Occipital lobe (tissue), 2 donors: Measurements from ENCODE around the gene RFESD. TPM values are rescaled to one million over a fixed set of nuclear protein-coding genes. Genes with fewer than 3 reads are reported as not detected.
"Not testable (repeated sequence)": the region's sequence is repeated elsewhere in the genome, so short reads cannot be mapped to it uniquely, and the experiment has no call there.

ENCODE experiments used
- DNase-seq: peaks from one replicate; lab custom pipeline; 2025; lab: John Stamatoyannopoulos, UW
- total RNA-seq: library from RNA; depleted of rRNA; stranded (reverse); fragments of >200 nt; gene quantifications from one replicate; pipeline ENCODE4 v1.2.3, GENCODE V29; 2014

Gene RFESD
- total RNA-seq, 1 donor from 2014 or later = 1.4 TPM

DNA sequence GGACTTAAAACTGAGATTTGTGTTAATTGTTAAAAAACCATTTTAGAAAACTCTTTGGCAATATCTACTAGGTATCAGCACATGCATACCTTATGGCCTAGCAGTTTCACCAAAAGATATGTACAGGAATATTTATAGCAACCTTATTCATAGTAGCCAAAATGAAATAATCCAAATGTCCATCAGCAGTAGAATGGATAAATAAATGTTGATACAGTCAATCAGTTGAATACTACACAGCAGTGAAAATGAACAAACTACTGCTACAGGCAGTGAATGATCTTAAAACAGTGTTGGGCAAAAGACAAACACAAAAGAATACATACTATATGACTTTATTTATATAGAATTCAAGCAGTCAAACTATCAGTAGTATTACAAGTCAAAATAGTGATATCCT, 16.4 kb downstream of the RFESD start:
- no peak for DNase-seq

DNA sequence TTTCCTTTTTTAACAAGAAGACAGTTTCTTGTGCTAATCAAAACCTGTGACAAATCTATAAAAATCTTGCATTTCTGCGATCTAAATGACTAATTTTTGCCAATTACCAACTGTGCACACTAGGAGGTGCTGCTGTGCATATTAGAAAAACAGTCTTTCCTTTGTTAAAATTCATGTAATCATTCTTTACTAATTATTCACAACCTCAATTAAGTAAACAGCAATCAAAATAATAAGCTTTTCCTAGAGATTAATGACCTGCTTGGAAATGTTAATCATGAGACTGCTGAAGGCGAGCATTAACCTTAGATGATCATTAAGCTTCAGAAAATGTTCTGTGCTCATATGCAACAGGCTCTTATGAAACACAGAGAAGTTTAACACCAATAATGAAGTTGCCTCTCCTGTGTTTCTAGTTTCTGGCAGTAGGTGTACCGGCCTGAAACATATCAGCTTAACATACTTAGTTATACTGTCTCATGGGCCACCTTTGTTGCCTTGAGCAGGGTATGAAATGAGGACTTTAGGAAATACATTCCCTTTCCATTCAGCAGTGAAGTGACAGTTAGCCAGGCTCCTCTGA, 17.7 kb downstream of the RFESD start:
- no peak for DNase-seq

DNA sequence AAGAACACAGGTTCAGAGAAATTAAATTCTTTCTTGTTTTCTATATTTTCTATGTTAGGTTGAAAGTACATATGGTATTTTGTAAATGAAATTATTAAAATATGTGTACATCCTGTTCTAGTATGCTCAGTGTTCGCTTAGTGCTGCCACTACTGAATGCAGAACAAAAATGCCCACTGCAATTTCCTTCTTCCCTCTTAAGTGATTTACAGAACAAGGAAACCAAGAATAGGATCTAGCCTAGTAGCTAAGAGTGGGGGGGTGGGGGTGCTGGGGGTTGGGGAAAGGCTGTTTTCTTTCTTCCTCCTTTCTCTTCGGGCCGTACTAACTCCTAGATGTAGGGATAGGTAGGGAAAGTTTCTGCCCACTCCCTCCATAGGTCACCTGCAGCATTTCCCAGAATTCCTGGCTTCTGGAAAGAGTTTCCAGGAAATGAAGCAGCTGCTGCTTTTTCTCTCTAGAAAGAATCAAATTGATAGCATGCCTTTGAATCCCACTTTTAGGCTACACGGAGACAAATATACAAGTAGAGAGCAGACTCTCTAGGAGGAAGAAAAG, 20.6 kb downstream of the RFESD start:
- no peak for DNase-seq

DNA sequence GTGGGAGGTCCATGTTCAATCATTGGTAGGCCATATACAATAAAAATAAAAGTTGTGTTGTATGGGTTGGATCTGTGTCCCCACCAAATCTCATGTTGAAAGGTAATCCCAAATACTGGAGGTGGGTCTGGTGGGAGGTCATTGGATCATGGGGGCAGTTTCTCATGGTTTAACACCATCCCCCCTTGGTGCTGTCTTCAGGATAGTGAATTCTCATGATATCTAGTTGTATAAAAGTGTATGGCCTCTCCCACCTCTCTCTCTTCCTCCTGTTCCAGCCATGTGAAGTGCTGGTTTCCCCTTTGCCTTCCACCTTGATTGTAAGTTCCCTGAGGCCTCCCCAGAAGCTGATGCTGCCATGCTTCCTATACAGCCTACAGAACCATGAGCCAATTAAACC, 21.1 kb downstream of the RFESD start:
- no peak for DNase-seq

DNA sequence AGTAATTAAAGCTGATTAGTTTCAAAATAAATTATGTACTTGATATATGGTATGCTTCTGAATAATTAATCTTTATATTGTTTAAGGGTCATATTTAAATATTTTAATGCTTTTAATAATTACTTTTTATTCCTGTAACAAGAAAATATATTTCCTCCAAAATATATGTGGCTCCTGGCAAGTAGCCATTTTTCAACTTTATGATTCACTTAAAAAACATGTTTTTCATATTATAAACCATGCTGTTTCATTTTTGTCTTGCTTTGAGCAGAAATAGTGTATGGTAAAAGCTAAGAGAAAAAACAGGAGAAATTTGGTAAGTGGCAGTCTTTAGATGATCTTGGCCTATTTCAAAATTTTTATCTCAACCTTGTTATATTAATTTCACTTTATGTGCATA, 21.6 kb downstream of the RFESD start:
- no peak for DNase-seq

DNA sequence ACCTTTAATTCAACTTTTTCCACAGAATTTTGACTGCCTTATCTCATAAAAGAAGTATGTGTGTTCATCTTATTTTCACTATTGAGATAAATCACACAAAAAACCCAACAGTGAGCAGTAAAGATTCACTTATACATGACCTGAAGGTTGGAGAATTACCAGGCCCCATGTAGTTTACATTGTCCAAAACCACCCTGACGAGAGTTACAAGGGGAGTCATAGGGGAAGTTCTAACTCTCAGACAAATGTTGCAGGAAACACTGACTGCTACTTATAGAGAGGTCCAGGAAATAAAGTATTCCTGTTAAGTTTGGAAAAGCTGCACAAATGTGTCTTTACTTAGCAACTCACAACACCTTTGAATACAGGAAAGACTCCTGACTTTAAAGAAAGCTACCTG, 22.2 kb downstream of the RFESD start:
- DNase-seq = no peak

DNA sequence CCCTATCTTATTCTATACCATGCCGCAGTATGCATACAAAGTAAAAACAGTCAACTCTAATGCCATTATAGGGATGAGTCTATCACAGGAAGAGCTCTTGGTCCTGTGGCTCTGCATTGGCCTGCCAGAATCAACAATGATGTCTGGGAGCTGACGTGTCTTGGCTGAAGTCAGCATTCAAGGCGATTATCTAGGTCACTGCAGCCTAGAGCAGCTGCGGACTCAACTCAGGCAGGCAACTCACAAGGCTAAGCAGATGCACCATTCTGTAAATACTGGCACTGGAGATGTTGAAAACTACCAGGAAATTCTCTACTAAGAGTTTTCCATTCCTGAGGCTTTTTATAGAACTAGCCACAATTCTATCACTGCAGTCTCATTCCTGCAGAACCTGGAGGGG, 23.0 kb downstream of the RFESD start:
- peak; percentile 59 for DNase-seq

DNA sequence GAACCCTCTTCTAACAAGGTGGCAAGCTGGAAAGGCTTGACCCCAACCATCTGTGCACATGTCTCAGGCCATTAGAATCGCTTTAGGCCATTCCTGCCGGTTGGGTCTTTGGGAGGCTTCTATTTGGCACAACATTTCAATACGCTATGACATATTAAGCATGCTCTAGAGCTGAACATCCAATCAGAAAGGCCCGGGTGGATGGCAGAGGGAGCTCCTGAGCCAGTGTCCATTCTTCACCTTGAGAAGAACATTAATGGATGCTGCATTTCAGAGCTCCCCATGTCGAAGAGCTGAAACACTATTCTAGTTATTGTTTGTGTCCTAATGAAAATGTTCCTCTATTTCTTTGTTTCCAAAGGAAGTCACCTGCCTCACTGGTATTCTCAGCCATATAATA, 23.4 kb downstream of the RFESD start:
- no peak for DNase-seq

DNA sequence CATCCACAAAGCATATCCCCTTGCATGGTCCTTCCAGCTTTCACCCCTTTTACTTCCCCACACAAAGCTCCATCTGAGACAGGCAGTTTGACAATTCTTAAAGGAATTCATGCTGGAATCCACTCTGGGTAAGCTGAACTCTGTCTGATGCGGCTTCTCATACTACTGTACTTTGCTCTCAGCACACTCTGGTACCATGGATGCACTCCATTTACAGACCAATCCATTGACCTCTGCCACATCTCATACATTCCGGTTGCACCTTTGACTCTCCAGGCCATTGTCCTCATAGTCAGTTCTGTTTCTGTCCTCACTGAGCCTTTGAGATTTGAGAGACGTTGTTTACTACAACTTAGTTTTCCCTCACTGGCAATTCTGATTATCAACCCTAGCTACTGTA, 24.0 kb downstream of the RFESD start:
- DNase-seq = no peak

DNA sequence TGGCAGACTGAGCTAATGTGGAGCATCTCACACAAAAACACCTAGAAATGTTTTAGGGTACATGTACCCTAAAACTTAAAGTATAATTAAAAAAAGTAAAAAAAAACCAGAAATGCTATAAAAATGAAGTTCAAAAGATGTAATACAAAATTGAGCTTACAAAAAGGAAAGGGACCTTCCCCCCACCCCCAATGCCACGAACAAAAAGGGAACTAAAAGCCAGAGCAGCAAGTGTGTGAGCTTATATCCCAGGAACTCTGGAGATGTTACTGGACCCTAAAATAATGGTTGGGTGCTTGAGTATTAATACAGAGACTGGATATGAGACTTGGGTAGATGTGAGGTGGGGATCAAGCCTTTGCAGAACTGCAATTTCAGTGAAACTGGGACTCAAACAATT, 25.2 kb downstream of the RFESD start:
- DNase-seq = no peak

DNA sequence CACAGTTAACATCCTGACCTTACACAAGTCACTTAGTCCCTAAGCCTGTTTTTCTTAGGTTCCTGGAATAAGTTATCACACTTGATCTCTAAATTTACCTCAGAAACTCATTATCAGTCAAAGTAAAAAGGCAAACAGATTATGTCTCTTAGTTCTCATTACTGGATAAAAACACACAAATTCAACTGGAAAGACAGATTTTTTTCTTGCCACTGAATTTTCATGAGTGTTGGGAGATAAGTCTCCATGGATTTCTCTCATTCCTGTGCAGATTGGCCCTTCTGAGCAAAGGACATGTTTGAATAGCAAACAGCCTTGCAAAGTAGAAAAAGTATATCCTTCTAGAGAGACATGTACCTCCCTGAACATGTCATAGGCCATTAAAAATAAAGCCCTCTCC, 26.1 kb downstream of the RFESD start:
- no peak for DNase-seq

DNA sequence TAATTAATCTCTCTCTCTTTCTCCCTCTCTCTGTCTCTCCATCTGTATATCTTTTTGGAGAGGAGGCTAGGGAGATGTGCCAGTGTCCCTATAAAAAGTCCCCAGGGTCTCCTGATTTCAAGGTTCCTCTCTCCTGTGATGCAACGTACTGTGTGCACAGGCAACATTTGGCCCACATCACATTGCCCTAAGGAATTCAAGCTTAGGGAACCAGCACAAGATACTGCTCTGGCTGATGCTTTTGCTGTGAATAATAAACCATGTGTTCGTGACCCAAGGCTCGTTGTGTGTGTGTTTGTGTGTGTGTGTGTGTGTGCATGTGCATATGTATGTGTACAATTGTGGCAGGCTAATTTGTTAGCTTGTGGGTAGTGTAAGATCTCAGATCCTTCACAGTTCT, 26.5 kb downstream of the RFESD start:
- no peak for DNase-seq

DNA sequence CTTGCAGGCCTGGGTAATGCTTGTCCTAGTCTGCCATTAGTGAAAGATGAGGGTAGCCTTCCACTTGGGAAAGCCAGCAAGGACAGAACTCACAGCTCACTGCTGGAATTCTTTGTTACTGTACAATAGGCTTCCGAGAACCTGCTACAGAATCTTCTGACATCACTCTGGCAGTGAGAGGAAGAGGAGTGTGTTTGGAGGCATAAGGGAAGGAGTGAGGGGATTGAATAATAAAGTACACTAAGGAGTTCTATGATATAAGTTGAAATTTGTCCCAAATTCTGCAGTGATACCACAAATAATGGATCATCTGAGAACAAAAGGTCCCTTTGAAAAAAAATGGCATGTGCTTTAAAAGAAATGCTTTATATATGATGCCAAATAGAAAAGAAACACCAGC, 36.3 kb downstream of the RFESD start, which contains the start of gene SPATA9:
TSS of gene SPATA9 (minus strand) at position 101 of the 400 bp plus-strand sequence. CDS start 137 bp downstream, outside the sequence.
- DNase-seq = no peak

DNA sequence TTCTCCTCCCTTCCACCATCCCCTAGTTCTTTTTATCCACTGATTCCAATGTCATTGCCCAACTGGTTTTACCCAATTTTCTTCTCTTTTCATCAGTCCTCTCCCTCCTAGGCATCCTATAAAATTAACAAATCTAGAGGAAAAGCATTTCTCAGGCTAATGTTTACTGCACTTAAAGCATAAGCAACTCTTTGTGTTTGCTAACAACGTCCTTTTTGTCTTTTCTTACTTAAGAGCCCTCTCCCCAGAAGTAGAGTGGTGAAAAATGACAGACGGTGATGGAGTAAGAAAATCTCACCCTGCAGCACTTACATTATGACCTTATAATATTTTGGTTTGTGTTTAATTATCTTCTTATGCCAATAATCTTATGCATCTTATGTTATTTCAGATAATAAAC, 37.8 kb downstream of the RFESD start:
- DNase-seq = no peak

DNA sequence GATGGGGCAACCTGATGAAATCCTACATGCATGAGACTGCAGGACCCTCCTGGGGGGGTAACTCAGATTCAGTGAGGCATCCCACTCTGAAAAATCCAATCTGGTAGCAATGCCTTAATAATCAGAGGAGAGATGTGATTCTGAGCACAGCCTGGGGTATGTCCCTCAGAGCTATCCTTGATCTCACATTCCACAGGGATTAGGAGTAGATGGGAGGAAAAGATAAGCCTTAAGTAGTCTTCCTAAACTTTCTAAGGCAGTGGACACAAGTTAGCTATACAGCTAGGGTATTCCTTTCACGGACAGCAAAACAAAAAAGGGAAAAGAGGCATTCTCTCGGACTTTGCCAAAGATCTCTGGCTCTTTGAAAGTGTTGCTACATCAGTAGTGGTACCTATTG, 40.1 kb downstream of the RFESD start:
- DNase-seq = no peak

DNA sequence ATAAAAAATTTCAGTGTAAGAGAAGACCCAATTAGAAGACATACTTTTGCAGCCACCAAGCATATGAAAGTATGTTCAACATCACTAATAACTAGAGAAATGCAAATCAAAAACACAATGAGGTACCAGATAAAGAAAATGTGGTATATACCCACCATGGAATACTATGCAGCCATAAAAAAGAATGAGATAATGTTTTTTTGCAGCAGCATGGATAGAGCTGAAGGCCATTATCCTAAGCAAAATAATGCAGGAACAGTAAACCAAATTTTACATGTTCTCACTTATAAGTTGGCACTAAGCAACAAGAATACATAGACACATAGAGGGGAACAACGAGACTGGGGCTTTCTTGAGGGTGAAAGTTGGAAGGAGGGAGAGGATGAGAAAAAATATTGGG, 43.1 kb downstream of the RFESD start:
- DNase-seq = no peak

DNA sequence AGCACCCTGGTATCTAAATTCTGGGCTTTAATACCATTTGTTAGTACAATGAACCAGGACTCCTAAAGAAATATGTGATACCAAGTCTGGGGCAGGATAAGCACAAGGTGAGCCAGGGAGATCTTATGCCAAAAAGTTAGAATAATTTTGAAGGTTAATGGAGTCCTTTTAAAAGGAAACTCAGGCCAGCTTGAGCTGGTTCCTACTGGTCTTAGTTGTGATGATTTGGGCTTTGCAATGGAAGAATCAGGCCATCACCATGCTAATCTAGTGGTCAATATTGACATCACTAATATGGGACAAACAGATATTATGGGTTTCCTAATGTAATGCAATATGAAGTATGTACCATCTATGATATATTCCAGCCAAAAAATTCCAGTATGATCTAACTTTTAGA, 43.8 kb downstream of the RFESD start:
- DNase-seq = no peak

DNA sequence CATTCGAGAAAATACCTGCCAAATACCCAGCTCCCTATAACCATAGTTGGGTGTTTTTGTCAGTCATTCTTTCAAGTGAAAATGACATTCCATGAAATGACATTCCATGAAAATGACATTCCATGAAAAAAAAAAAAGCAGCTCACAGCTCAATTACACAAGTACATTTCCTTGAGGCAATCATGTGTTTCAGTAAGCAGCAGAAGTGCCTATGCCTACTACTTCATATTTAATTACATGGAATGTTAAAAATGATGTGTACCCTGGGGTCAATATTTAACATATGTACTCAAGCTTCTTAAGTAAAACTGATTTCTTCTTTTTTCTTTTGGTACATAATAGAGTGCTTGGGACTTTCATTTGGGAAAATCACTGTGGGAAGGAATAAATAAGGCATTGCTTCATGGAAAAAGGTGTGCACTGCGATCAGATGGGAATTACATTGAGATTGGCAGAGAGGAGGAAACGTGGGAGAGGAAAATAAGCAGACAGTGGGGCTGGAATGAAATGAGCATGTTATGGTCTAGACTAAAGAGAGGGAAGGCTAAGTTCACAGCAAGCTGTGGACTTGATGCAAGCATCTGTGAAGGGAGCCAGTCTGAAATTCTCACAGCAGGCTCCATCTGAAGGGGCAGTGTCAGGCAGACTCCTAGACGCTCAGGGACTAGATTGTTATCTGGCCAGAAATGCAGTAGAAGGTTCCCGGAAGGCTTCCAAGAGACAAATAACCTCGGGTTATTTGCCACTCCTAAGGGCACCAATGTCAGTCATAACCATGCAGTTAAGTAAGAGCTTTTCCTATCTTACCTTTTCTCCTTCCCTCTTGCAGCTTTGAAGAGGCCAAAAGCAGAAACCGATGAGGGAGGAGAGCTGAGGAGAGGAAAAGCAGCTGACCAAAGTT, 51.5 kb downstream of the RFESD start:
- no peak for DNase-seq

DNA sequence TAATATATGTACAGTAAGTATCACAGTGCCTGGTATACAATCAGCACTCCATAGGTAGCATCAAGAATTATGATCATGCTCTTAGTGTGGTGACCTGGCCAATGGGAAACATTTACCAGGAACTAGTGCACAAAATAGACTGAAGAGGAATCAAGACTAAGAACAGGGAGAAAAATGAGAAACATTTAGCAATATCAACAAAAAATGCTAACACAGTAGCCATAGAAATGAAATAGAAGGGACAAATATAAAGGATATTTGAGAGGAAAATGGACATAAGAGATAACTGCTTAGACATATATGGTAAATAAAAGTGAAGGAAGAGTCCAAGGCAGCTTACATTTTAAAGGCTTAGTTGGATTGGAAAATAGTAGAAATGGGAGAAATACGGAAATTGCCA, 52.8 kb downstream of the RFESD start:
- no peak for DNase-seq

DNA sequence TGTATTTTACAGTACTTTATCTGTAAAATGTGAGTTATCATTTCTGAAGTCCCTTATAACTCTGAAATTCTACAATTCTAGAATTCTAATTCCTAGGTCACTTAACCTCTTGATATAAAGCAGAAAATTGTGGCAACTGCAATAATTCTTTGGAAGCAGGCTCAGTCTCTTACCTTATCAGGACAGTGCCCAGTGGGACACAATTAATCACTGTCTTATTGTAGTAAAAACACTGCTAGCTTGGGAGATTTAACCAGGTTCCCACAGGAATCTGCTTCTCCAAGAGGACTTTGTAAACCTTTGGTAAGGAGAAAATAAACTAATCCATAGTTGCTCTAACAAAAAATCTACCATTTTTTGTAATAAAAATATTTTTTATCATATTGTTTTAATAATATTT, 54.5 kb downstream of the RFESD start:
- no peak for DNase-seq

DNA sequence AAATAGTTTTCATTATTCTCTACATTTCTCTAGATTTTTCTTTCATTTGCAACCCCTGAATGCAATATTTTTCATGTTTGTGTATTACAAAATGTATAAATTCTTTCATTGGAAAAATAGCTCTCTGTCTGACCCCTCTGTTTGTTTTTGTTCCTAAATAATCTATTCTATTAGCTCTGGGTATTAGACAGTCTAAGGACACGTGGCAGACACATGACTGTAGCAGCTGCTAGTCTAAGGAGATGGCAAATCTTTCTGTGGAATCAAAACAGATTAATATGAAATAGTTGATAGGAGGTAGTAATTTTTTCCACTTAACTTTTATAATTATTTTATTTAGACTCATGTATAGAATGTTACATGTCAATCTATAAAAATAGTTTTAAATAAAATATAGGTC, 57.6 kb downstream of the RFESD start:
- DNase-seq = no peak

DNA sequence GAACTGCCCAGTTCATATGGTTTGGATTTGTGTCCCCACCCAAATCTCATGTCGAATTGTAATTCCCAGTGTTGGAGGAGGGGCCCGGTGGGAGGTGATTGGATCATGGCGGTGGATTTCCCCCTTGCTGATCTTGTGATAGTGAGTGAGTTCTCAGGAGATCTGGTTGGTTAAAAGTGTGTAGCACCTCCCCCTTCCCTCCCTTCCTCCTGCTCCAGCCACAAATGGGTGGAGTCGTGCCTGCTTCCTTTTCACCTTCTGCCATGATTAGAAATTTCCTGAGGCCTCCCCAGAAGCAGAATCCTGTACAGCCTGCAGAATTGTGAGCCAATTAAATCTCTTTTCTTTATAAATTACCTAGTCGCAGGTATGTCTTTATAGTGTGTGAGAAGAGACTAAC, 59.6 kb downstream of the RFESD start:
- not testable (repeated sequence) for DNase-seq

DNA sequence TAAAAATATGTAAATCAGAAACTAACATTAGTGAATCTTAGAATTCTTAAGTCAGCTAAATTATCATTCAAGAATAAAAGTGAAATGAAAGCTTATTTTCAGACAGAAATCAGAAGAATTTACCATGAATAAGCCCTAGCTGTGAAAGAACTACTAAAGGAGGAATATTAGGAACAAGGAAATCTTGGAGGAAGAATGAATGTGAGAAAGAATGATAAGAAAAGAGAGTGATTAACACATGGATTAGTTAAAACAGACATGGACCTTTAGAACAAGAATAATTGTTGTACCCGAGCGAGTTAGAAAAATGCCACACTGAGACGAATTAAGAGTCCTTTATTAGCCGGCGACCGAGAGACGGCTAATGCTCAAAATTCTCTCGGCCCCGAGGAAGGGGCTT, 60.5 kb downstream of the RFESD start:
- no peak for DNase-seq
